GM12874 (cell line): ENCODE results near the gene MYRIP.
A peak's percentile ranks its signal among the peaks of the same experiment; 100 is the strongest.

ENCODE experiments used
- CTCF ChIP-seq: IDR thresholded peaks from 2 replicates; pipeline ENCODE4 v1.5.1; 2011; ENCODE audit warnings: low read depth, mild to moderate bottlenecking, control low read depth, low read length, moderate library complexity; ENCODE audit not compliant: insufficient read depth

The MYRIP gene

GRCh38 chr3:40103829-40104228 is 294.4 kb downstream of the MYRIP start:
- TF ChIP-seq CTCF: no peak

GRCh38 chr3:40104441-40104840 is 295.0 kb downstream of the MYRIP start:
- TF ChIP-seq CTCF: no peak

GRCh38 chr3:40108643-40109042 is 299.2 kb downstream of the MYRIP start:
- TF ChIP-seq CTCF: no peak

- TF ChIP-seq CTCF: peak; percentile 12; the same call in 1 of the 2 replicates
These were observed 300.5 kb downstream of the MYRIP start for GRCh38 chr3:40109641-40110490.

GRCh38 chr3:40116478-40117177 is 307.2 kb downstream of the MYRIP start:
- TF ChIP-seq CTCF: no peak

- no peak for TF ChIP-seq CTCF
These were observed 308.7 kb downstream of the MYRIP start for GRCh38 chr3:40118091-40118490.

GRCh38 chr3:40120067-40120692 is 310.8 kb downstream of the MYRIP start:
- no peak for TF ChIP-seq CTCF
